ENCODE measurements around the gene SESTD1. TPM values are rescaled to one million over a fixed set of nuclear protein-coding genes. Genes with fewer than 3 reads are reported as not detected.
"Not testable (repeated sequence)": the region's sequence is repeated elsewhere in the genome, so short reads cannot be mapped to it uniquely, and the experiment has no call there.

Gene SESTD1
- total and polyA plus RNA-seq, 7 experiments from 2014 or later = 1.2 to 23.2 (median 7.8) TPM

DNA sequence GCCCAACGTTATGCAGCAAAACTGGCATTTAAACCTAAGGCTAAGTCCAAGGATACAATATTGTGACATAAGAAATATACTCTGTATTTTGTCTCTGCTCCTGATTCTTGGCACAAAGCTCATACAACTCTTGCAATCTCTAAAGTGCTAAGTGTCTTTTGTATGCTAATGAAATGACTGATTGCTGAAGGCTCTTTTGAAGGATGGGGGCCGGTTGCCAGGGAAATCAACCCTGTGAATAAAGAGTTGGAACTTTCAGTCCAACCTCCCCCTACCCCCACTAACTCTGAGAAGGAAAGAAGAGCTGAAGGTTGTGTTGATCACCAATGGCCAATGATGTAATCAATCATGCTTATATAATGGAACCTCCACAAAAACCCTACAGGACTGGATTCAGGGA is 40.3 kb downstream of the SESTD1 start:
- no peak overlapping the region for H3K27ac Mint-ChIP-seq
- intact Hi-C loops (cut with micrococcal nuclease) = no loop called here
- Histone ChIP-seq H3K27me3 (ENCODE audit: control insufficient read depth in 2 of 2, insufficient read depth in 2 of 2, low read length in 2 of 2) (no peaks in the 10 kb centered on the region), H3K4me1 (ENCODE audit: control insufficient read depth in 2 of 2, insufficient read depth in 2 of 2, low read length in 2 of 2) (no peaks in the 10 kb centered on the region), H3K9me3 (ENCODE audit: control insufficient read depth in 2 of 3, low read length in 3 of 3) (no peaks in the 10 kb centered on the region), H3K36me3 (ENCODE audit: control insufficient read depth in 2 of 3, insufficient read depth in 3 of 3, low read length in 3 of 3) (no peaks in the 10 kb centered on the region), H3K27ac (ENCODE audit: low read depth, low read length) (no peak overlapping the region), H3K4me3 (ENCODE audit: low read length) (no peak overlapping the region)
- ChIA-PET POLR2A (no interaction called here), CTCF (interaction anchor here (0.6 kb wide), 1 partner anchor 173 kb away, joined by 3 read pairs; no protein-coding TSS in a partner anchor)
- no peaks in the 10 kb centered on the region for H3K9me3 Mint-ChIP-seq
- no peak for ATAC-seq
- peaks cover 0 to 2% (median 0%) of the 10 kb centered on the region in 5 donors for H3K27me3 Mint-ChIP-seq
- no peak overlapping the region for H3K4me3 Mint-ChIP-seq
- H3K36me3 Mint-ChIP-seq = no peaks in the 10 kb centered on the region
- DNase-seq = no peak
- no peaks in the 10 kb centered on the region for H3K4me1 Mint-ChIP-seq

DNA sequence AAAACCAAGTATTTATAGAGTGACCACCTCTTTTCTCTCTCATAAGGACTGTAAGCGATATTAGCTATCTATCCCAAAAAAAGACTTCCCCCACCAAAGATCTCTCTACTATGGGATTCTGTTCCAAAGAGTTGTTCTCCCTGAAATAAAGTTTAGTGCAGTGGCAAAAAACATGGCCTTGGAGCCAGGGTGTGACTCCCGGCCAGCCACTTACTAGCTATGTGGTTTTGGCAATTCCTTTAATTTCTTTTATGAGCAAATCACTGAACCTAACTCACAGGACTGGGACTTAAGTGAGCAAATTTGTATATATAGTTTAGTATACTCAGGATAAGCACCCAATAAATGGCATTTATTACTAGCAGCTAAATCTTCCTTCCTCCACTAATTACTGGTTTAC is 42.6 kb downstream of the SESTD1 start:
- intact Hi-C loops (cut with micrococcal nuclease) = no loop called here
- CTCF ChIA-PET = interaction anchor here (0.6 kb wide), 1 partner anchor 125 kb away, joined by 3 read pairs; no protein-coding TSS in a partner anchor
- H3K36me3 Mint-ChIP-seq = no peaks in the 10 kb centered on the region
- H3K4me1 Mint-ChIP-seq = no peaks in the 10 kb centered on the region
- Histone ChIP-seq H3K4me3 (ENCODE audit: low read length) (no peak overlapping the region), H3K27me3 (ENCODE audit: control insufficient read depth in 2 of 2, insufficient read depth in 2 of 2, low read length in 2 of 2) (no peaks in the 10 kb centered on the region), H3K36me3 (ENCODE audit: control insufficient read depth in 2 of 3, insufficient read depth in 3 of 3, low read length in 3 of 3) (no peaks in the 10 kb centered on the region), H3K27ac (ENCODE audit: low read depth, low read length) (no peak overlapping the region), H3K4me1 (ENCODE audit: control insufficient read depth in 2 of 2, insufficient read depth in 2 of 2, low read length in 2 of 2) (no peaks in the 10 kb centered on the region), H3K9me3 (ENCODE audit: control insufficient read depth in 2 of 3, low read length in 3 of 3) (no peaks in the 10 kb centered on the region)
- H3K9me3 Mint-ChIP-seq = no peaks in the 10 kb centered on the region
- POLR2A ChIA-PET = no interaction called here
- ATAC-seq (no peak), DNase-seq (no peak)
- peak overlapping the region in 1 of 9 donors; percentile 7 for H3K27ac Mint-ChIP-seq
- peaks cover 0 to 2% (median 0%) of the 10 kb centered on the region in 5 donors for H3K27me3 Mint-ChIP-seq
- no peak overlapping the region for H3K4me3 Mint-ChIP-seq

DNA sequence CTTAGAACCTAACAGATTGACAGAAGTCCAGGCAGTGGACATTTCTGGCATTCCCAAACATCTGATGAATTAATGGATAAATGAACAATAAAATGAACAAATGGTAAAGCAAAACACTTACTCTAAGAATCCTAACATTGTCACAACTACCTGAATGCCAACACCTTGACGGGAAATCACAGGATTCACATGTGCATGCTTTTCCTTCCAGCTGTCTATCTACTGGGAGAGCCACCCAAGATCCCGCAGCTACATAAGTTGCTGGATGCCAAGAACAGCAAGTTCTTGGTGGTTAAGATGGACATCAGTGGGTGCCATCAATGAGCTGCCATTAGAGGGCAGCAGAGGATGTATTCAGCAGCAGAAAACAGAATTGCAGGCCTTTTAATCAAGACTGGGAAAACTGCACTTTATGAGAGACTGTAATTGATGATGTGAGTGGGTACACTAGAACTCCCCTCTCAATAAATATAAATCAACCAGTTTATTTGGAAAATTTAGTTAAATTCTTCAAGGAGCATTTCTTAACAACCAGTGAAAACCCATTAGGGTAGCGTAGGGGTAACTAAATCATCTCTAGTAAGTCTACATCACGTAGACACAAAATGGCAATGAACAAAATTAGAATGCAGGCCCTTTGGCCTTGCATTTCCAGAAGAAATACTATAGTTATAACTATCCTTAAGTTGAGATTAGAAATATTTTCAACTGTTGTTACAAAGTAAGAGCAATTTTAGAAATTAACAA is 45.6 kb downstream of the SESTD1 start:
- DNase-seq = peak in 8 of 9 donors; percentile 12 to 53 (median 34)
- Mint-ChIP-seq H3K27me3 (peaks cover 0 to 7% (median 0%) of the 10 kb centered on the region in 5 donors), H3K4me3 (no peak overlapping the region), H3K4me1 (no peaks in the 10 kb centered on the region), H3K36me3 (no peaks in the 10 kb centered on the region), H3K9me3 (peaks cover 0 to 4% (median 0%) of the 10 kb centered on the region in 11 donors), H3K27ac (no peak overlapping the region)
- ChIA-PET CTCF (interaction anchor here (0.7 to 2.5 kb wide), 6 partner anchors 21 to 715 kb away, joined by 3 to 13 read pairs (median 4); no protein-coding TSS in a partner anchor), POLR2A (interaction anchor here (0.6 kb wide), 1 partner anchor 1761 kb away, joined by 3 read pairs; no protein-coding TSS in a partner anchor)
- intact Hi-C loops (cut with micrococcal nuclease) = loop anchor here (1.0 to 5.0 kb wide), 12 partner anchors 20 to 858 kb away; partner anchors contain the start of gene SESTD1 (in 1 of the 2)
- Histone ChIP-seq H3K9me3 (ENCODE audit: control insufficient read depth in 2 of 3, low read length in 3 of 3) (no peaks in the 10 kb centered on the region), H3K4me1 (ENCODE audit: control insufficient read depth in 2 of 2, insufficient read depth in 2 of 2, low read length in 2 of 2) (no peaks in the 10 kb centered on the region), H3K4me3 (ENCODE audit: low read length) (no peak overlapping the region), H3K27ac (ENCODE audit: low read depth, low read length) (no peak overlapping the region), H3K36me3 (ENCODE audit: control insufficient read depth in 2 of 3, insufficient read depth in 3 of 3, low read length in 3 of 3) (no peaks in the 10 kb centered on the region), H3K27me3 (ENCODE audit: control insufficient read depth in 2 of 2, insufficient read depth in 2 of 2, low read length in 2 of 2) (no peaks in the 10 kb centered on the region)
- ATAC-seq = peak; percentile 72

DNA sequence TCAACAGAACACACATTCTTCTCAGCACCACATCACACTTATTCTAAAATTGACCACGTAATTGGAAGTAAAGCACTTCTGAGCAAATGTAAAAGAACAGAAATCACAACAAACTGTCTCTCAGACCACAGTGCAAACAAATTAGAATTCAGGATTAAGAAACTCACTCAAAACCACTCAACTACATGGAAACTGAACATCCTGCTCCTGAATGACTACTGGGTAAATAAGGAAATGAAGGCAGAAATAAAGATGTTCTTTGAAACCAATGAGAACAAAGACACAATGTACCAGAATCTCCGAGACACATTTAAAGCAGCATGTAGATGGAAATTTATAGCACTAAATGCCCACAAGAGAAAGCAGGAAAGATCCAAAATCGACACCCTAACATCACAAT is 50.0 kb downstream of the SESTD1 start:
- H3K36me3 Mint-ChIP-seq, H3K4me3 Mint-ChIP-seq, CTCF ChIA-PET: not testable (repeated sequence)

DNA sequence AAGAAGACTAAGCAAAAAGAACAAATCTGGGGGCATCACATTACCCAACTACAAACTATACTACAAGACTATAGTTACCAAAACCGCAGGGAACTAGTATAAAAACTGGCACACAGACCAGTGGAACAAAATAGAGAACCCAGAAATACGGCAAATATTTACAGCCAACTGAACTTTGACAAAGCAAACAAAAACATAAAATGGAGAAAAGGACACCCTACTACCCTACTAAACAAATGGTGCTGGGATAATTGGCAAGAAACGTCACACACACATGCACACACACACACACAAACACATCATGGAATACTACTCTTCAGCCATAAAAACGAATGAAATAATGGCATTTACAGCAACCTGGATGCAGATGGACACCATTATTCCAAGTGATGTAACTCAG is 53.3 kb downstream of the SESTD1 start:
- no peak for DNase-seq
- H3K27me3 Mint-ChIP-seq = peaks cover 0 to 11% (median 0%) of the 10 kb centered on the region in 5 donors
- ATAC-seq = no peak
- no peak overlapping the region for H3K4me3 ChIP-seq (ENCODE audit: low read length)
- peaks cover 0 to 4% (median 0%) of the 10 kb centered on the region in 5 donors for H3K36me3 Mint-ChIP-seq
- peaks cover 0 to 41% (median 9%) of the 10 kb centered on the region in 11 donors for H3K9me3 Mint-ChIP-seq
- H3K27ac Mint-ChIP-seq = no peak overlapping the region
- CTCF ChIA-PET = no interaction called here
- H3K4me1 ChIP-seq (ENCODE audit: control insufficient read depth in 2 of 2, insufficient read depth in 2 of 2, low read length in 2 of 2) = no peaks in the 10 kb centered on the region
- H3K36me3 ChIP-seq (ENCODE audit: control insufficient read depth in 2 of 3, insufficient read depth in 3 of 3, low read length in 3 of 3) = no peaks in the 10 kb centered on the region
- no peaks in the 10 kb centered on the region for H3K27me3 ChIP-seq (ENCODE audit: control insufficient read depth in 2 of 2, insufficient read depth in 2 of 2, low read length in 2 of 2)
- no peaks in the 10 kb centered on the region for H3K4me1 Mint-ChIP-seq
- no peak overlapping the region for H3K4me3 Mint-ChIP-seq
- no peaks in the 10 kb centered on the region for H3K9me3 ChIP-seq (ENCODE audit: control insufficient read depth in 2 of 3, low read length in 3 of 3)
- no peak overlapping the region for H3K27ac ChIP-seq (ENCODE audit: low read depth, low read length)
- POLR2A ChIA-PET = no interaction called here
- intact Hi-C loops (cut with micrococcal nuclease) = no loop called here

More for the DNA sequence above, 50.0 kb downstream of the SESTD1 start:
- intact Hi-C loops (cut with micrococcal nuclease) = loop anchor here in 1 of 2 donors (5.0 kb wide), 1 partner anchor 723 kb away; no protein-coding TSS in a partner anchor
- H3K4me3 ChIP-seq (ENCODE audit: low read length); H3K9me3 ChIP-seq (ENCODE audit: control insufficient read depth in 2 of 3, low read length in 3 of 3); H3K36me3 ChIP-seq (ENCODE audit: control insufficient read depth in 2 of 3, insufficient read depth in 3 of 3, low read length in 3 of 3); H3K27ac Mint-ChIP-seq; ATAC-seq; POLR2A ChIA-PET; H3K27me3 ChIP-seq (ENCODE audit: control insufficient read depth in 2 of 2, insufficient read depth in 2 of 2, low read length in 2 of 2); DNase-seq; H3K27ac ChIP-seq (ENCODE audit: low read depth, low read length); H3K4me1 ChIP-seq (ENCODE audit: control insufficient read depth in 2 of 2, insufficient read depth in 2 of 2, low read length in 2 of 2); H3K4me1 Mint-ChIP-seq; H3K27me3 Mint-ChIP-seq: not testable (repeated sequence)
- peaks cover 0 to 21% (median 3%) of the 10 kb centered on the region in 11 donors for H3K9me3 Mint-ChIP-seq

DNA sequence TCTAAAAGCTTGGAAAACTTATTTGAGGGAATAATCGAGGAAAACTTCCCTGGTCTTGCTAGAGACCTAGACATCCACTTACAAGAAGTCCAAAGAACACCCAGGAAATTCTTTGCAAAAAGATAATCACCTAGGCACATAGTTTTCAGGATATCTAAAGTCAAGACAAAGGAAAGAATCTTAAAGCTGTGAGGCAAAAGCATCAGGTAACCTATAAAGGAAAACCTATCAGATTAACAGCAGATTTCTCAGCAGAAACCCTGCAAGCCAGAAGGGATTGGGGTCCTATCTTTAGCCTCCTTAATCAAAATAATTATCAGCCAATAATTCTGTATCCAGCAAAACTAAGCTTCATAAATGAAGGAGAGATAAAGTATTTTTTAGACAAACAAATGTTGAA is 56.4 kb downstream of the SESTD1 start:
- H3K27ac ChIP-seq (ENCODE audit: low read depth, low read length); H3K4me1 Mint-ChIP-seq; DNase-seq; intact Hi-C loops (cut with micrococcal nuclease); H3K36me3 ChIP-seq (ENCODE audit: control insufficient read depth in 2 of 3, insufficient read depth in 3 of 3, low read length in 3 of 3); H3K9me3 ChIP-seq (ENCODE audit: control insufficient read depth in 2 of 3, low read length in 3 of 3); H3K27me3 ChIP-seq (ENCODE audit: control insufficient read depth in 2 of 2, insufficient read depth in 2 of 2, low read length in 2 of 2); CTCF ChIA-PET; H3K4me1 ChIP-seq (ENCODE audit: control insufficient read depth in 2 of 2, insufficient read depth in 2 of 2, low read length in 2 of 2); H3K4me3 Mint-ChIP-seq; H3K27ac Mint-ChIP-seq; H3K4me3 ChIP-seq (ENCODE audit: low read length); POLR2A ChIA-PET; H3K36me3 Mint-ChIP-seq; ATAC-seq: not testable (repeated sequence)
- Mint-ChIP-seq H3K27me3 (peaks cover 0 to 11% (median 0%) of the 10 kb centered on the region in 5 donors), H3K9me3 (peaks cover 0 to 44% (median 9%) of the 10 kb centered on the region in 11 donors)

Measured in naive thymus-derived CD4-positive, alpha-beta T cell (primary cell).